K562 (cell line): Measurements from ENCODE around the gene RGS19.

Experiments used
- CTCF ChIP-seq, 3 experiments: IDR thresholded peaks in 2 of 3; conservative IDR thresholded peaks in 1 of 3; 2 replicates each; pipeline ENCODE4 v1.5.1; 2011 to 2012; ENCODE audit warnings: low read length in 3 of 3, mild to moderate bottlenecking in 3 of 3, control low read depth in 2 of 3, improper control_type of control experiment in 1 of 3, inconsistent platforms in 1 of 3, low read depth in 1 of 3, mixed read lengths in 1 of 3, moderate library complexity in 1 of 3; ENCODE audit not compliant: insufficient read depth in 2 of 3
- MAFF ChIP-seq: IDR thresholded peaks from 2 replicates; pipeline ENCODE4 v1.6.1; 2012; ENCODE audit warnings: low read length, improper control_type of control experiment

- no peak for TF ChIP-seq CTCF (IDR thresholded peaks at IDR 0.05 in 2 of 3, conservative IDR thresholded peaks at IDR 0.05 in 1 of 3; ENCODE audit: insufficient read depth in 2 of 3, low read depth in 1 of 3, low read length in 3 of 3)
- TF ChIP-seq MAFF, result no peak
These were observed 27.8 kb upstream of the RGS19 start, which contains the start of gene NPBWR2 for GRCh38 chr20:64106981-64107735.
